Ectodermal cell (in vitro differentiated cells): Measurements from ENCODE around the gene SLITRK1.
A peak's percentile ranks its signal among the peaks of the same experiment; 100 is the strongest.

ENCODE experiments used
- H3K27ac ChIP-seq: 2 replicates; pipeline ENCODE4 v1.7.0; 2013; ENCODE audit warnings: mild to moderate bottlenecking, low read depth, low read length; ENCODE audit not compliant: insufficient read depth, poor library complexity, severe bottlenecking
- H3K27me3 ChIP-seq: 2 replicates; pipeline ENCODE4 v1.7.0; 2013; ENCODE audit warnings: mild to moderate bottlenecking, low read length; ENCODE audit not compliant: insufficient read depth, control insufficient read depth, poor library complexity, severe bottlenecking
- H3K36me3 ChIP-seq: one replicate; pipeline ENCODE4 v1.7.0; 2013; ENCODE audit warnings: low read length; ENCODE audit not compliant: control insufficient read depth, insufficient read depth
- H3K4me1 ChIP-seq: one replicate; pipeline ENCODE4 v1.7.0; 2013; ENCODE audit warnings: low read length; ENCODE audit not compliant: control insufficient read depth, insufficient read depth
- H3K4me3 ChIP-seq: 2 replicates; pipeline ENCODE4 v1.7.0; 2013; ENCODE audit warnings: low read depth, low read length, control low read depth; ENCODE audit not compliant: insufficient read depth
- H3K9me3 ChIP-seq: 2 replicates; pipeline ENCODE4 v1.7.0; 2013; ENCODE audit warnings: mild to moderate bottlenecking, low read length, moderate library complexity; ENCODE audit not compliant: control insufficient read depth
- WGBS, 2 experiments: methylation state at CpG; one replicate each; pipeline ENCODE4 v1.1.7; 2013; ENCODE audit warnings: missing lambda C conversion rate in 2 of 2; 5-methylcytosine and 5-hydroxymethylcytosine counted together

Gene SLITRK1

GRCh38 chr13:83884141-83884540 lies 1.9 kb upstream of the SLITRK1 start:
- H3K4me1 ChIP-seq: peaks cover 26% of the 10 kb centered on the region
- no peaks in the 10 kb centered on the region for H3K9me3 ChIP-seq
- H3K36me3 ChIP-seq: no peaks in the 10 kb centered on the region
- no peak overlapping the region for H3K27ac ChIP-seq
- peaks cover 46% of the 10 kb centered on the region for H3K27me3 ChIP-seq
- no peak overlapping the region for H3K4me3 ChIP-seq

- no peak overlapping the region for H3K27ac ChIP-seq
- H3K36me3 ChIP-seq: no peaks in the 10 kb centered on the region
- H3K4me3 ChIP-seq: peak overlapping the region; percentile 48
- H3K9me3 ChIP-seq: no peaks in the 10 kb centered on the region
- peaks cover 36% of the 10 kb centered on the region for H3K4me1 ChIP-seq
- H3K27me3 ChIP-seq: peaks cover 47% of the 10 kb centered on the region
- 0 to 1% methylated on average over 9 of the region's 14 CpGs for WGBS, 2 experiments
Observed at GRCh38 chr13:83883061-83883523, 818 bp upstream of the SLITRK1 start.

GRCh38 chr13:83882606-83882959 lies 309 bp upstream of the SLITRK1 start:
- Histone ChIP-seq H3K27ac (no peak overlapping the region), H3K36me3 (no peaks in the 10 kb centered on the region), H3K27me3 (peaks cover 47% of the 10 kb centered on the region), H3K9me3 (no peaks in the 10 kb centered on the region), H3K4me3 (peak overlapping the region; percentile 48), H3K4me1 (peaks cover 36% of the 10 kb centered on the region)
- WGBS, 2 experiments: 1 to 4% methylated on average over 5 to 8 of the region's 9 CpGs

- no peaks in the 10 kb centered on the region for H3K36me3 ChIP-seq
- H3K27me3 ChIP-seq: peaks cover 47% of the 10 kb centered on the region
- H3K4me3 ChIP-seq: peak overlapping the region; percentile 48
- peaks cover 36% of the 10 kb centered on the region for H3K4me1 ChIP-seq
- 2 to 5% methylated on average over 15 of the region's 19 CpGs for WGBS, 2 experiments
- no peak overlapping the region for H3K27ac ChIP-seq
- H3K9me3 ChIP-seq: no peaks in the 10 kb centered on the region
Observed at GRCh38 chr13:83881140-83881684, 1.1 kb downstream of the SLITRK1 start.

- H3K4me1 ChIP-seq: peaks cover 36% of the 10 kb centered on the region
- H3K27me3 ChIP-seq: peaks cover 47% of the 10 kb centered on the region
- WGBS, 2 experiments: 13 to 14% methylated on average over 26 of the region's 26 CpGs
- no peak overlapping the region for H3K27ac ChIP-seq
- H3K9me3 ChIP-seq: no peaks in the 10 kb centered on the region
- H3K36me3 ChIP-seq: no peaks in the 10 kb centered on the region
- H3K4me3 ChIP-seq: peak overlapping the region; percentile 48
Observed at GRCh38 chr13:83880275-83881139, 1.8 kb downstream of the SLITRK1 start.

GRCh38 chr13:83879431-83880171 lies 2.7 kb downstream of the SLITRK1 start:
- Histone ChIP-seq H3K4me3 (peak overlapping the region; percentile 48), H3K27ac (no peak overlapping the region), H3K27me3 (peaks cover 47% of the 10 kb centered on the region), H3K4me1 (peaks cover 36% of the 10 kb centered on the region), H3K9me3 (no peaks in the 10 kb centered on the region), H3K36me3 (no peaks in the 10 kb centered on the region)
- WGBS, 2 experiments: 5% methylated on average over 33 of the region's 33 CpGs

GRCh38 chr13:83878691-83879430 lies 3.4 kb downstream of the SLITRK1 start:
- Histone ChIP-seq H3K27ac (no peak overlapping the region), H3K27me3 (peaks cover 44% of the 10 kb centered on the region), H3K4me1 (peaks cover 36% of the 10 kb centered on the region), H3K4me3 (peak overlapping the region; percentile 48), H3K36me3 (no peaks in the 10 kb centered on the region), H3K9me3 (no peaks in the 10 kb centered on the region)
- WGBS, 2 experiments: 6 to 10% methylated on average over 29 to 31 of the region's 31 CpGs

- no peaks in the 10 kb centered on the region for H3K36me3 ChIP-seq
- H3K9me3 ChIP-seq: no peaks in the 10 kb centered on the region
- H3K27ac ChIP-seq: no peak overlapping the region
- no peak overlapping the region for H3K4me3 ChIP-seq
- 23 to 29% methylated on average over 12 of the region's 12 CpGs for WGBS, 2 experiments
- H3K4me1 ChIP-seq: peaks cover 28% of the 10 kb centered on the region
- peaks cover 33% of the 10 kb centered on the region for H3K27me3 ChIP-seq
Observed at GRCh38 chr13:83877651-83878355, 4.5 kb downstream of the SLITRK1 start.

- Histone ChIP-seq H3K36me3 (no peaks in the 10 kb centered on the region), H3K27me3 (peaks cover 25% of the 10 kb centered on the region), H3K4me1 (peaks cover 28% of the 10 kb centered on the region), H3K9me3 (no peaks in the 10 kb centered on the region), H3K4me3 (no peak overlapping the region), H3K27ac (no peak overlapping the region)
- whole genome bisulfite sequencing, 2 experiments: 100% methylated on average over 1 to 3 of the region's 3 CpGs
Observed at GRCh38 chr13:83876546-83876945, 5.7 kb downstream of the SLITRK1 start.
